Stimulated activated CD4-positive, alpha-beta T cell treated with anti-CD3 and anti-CD28 coated beads, Interleukin-4, amount 100 ng/mL, for 24 hours (primary cell): ENCODE measurements around the gene PTPRU.
"Not testable (repeated sequence)": the region's sequence is repeated elsewhere in the genome, so short reads cannot be mapped to it uniquely, and the experiment has no call there.

Experiments
- DNase-seq: peaks from one replicate; pipeline ENCODE4 v3.0.0-alpha.2; 2020

The PTPRU gene

GRCh38 chr1:29235955-29236711 is at the start of gene PTPRU:
Gene PTPRU, plus strand, starts transcription at chr1:29236522. Its CDS starts 123 bp downstream, at chr1:29236645.
- DNase-seq = peak; percentile 81

GRCh38 chr1:29186707-29187106 is 49.6 kb upstream of the PTPRU start:
- DNase-seq = no peak

- no peak for DNase-seq
These were observed 45.6 kb upstream of the PTPRU start for GRCh38 chr1:29190718-29191117.

GRCh38 chr1:29193879-29194455 is 42.4 kb upstream of the PTPRU start:
- no peak for DNase-seq

GRCh38 chr1:29195881-29196291 is 40.4 kb upstream of the PTPRU start:
- no peak for DNase-seq

- DNase-seq = no peak
These were observed 39.3 kb upstream of the PTPRU start for GRCh38 chr1:29196863-29197589.

- DNase-seq = peak; percentile 23
These were observed 38.8 kb upstream of the PTPRU start for GRCh38 chr1:29197590-29197924.

- DNase-seq = no peak
These were observed 38.3 kb upstream of the PTPRU start for GRCh38 chr1:29197993-29198392.

- DNase-seq = no peak
These were observed 35.3 kb upstream of the PTPRU start for GRCh38 chr1:29200906-29201594.

- no peak for DNase-seq
These were observed 34.7 kb upstream of the PTPRU start for GRCh38 chr1:29201595-29202051.

GRCh38 chr1:29202053-29202452 is 34.3 kb upstream of the PTPRU start:
- no peak for DNase-seq

- DNase-seq = peak; percentile 93
These were observed 33.6 kb upstream of the PTPRU start for GRCh38 chr1:29202584-29203340.

GRCh38 chr1:29208442-29208841 is 27.9 kb upstream of the PTPRU start:
- no peak for DNase-seq

- DNase-seq = no peak
These were observed 27.1 kb upstream of the PTPRU start for GRCh38 chr1:29209173-29209572.

GRCh38 chr1:29210278-29211085 is 25.8 kb upstream of the PTPRU start:
- DNase-seq = no peak

GRCh38 chr1:29211086-29212030 is 25.0 kb upstream of the PTPRU start:
- DNase-seq = no peak

- DNase-seq = no peak
These were observed 23.3 kb upstream of the PTPRU start for GRCh38 chr1:29213055-29213454.

GRCh38 chr1:29217633-29218032 is 18.7 kb upstream of the PTPRU start:
- DNase-seq = no peak

- no peak for DNase-seq
These were observed 18.1 kb upstream of the PTPRU start for GRCh38 chr1:29218223-29218622.

- no peak for DNase-seq
These were observed 15.0 kb upstream of the PTPRU start for GRCh38 chr1:29221296-29221695.

- DNase-seq = not testable (repeated sequence)
These were observed 14.1 kb upstream of the PTPRU start for GRCh38 chr1:29222260-29222659.
